ENCODE results near the gene ZGLP1.
"Not testable (repeated sequence)": the region's sequence is repeated elsewhere in the genome, so short reads cannot be mapped to it uniquely, and the experiment has no call there.

ZGLP1 gene

GRCh38 chr19:10295305-10295846, 14.2 kb downstream of the ZGLP1 start:
- DNase-seq (ENCODE audit: low spot score) (no peak), FAIRE-seq (no peak)

DNA sequence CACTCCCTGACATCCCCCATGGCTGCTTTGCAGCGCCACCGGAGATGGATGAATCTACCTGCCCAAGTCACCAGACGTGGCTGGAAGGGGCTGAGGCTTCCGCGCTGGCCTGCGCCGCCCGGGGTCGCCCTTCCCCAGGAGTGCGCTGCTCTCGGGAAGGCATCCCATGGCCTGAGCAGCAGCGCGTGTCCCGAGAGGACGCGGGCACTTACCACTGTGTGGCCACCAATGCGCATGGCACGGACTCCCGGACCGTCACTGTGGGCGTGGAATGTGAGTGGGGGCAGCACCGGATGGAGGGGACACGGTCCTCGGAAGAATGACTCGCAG, 15.3 kb downstream of the ZGLP1 start:
- FAIRE-seq (no peak), DNase-seq (ENCODE audit: low spot score) (no peak)

- no peak for FAIRE-seq
- no peak for DNase-seq (ENCODE audit: low spot score)
Observed at GRCh38 chr19:10293637-10294367, 15.8 kb downstream of the ZGLP1 start.

DNA sequence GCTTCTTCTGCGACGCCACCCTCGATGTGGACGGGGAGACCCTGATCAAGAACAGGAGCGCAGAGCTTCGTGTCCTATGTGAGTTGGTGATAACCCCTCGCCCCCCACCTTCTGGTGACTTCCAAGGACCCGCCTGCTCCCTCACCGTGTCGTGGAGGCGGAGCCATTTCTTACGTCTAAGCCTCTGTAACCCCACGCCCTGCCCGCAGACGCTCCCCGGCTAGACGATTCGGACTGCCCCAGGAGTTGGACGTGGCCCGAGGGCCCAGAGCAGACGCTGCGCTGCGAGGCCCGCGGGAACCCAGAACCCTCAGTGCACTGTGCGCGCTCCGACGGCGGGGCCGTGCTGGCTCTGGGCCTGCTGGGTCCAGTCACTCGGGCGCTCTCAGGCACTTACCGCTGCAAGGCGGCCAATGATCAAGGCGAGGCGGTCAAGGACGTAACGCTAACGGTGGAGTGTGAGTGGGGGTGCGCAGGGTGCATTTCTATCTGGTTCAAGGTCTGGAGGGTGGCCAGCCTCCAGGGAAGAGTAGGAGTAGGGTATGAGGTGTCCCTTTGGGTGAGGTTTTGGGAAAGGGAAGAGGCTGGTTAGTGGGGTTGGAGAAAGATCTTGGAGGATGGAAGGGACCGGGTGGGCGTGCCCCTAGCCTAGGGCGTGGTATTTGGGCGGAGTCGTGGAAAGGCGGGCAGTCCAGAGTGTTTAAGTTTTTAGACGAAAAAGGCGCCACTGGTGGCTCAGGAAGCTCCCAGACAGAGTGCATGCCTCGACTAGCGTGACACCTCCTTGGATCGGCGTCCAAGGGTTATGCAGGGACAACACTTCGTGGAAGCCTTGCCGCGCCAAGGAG, 16.6 kb downstream of the ZGLP1 start:
- no peak for DNase-seq (ENCODE audit: low spot score)
- FAIRE-seq = no peak

DNA sequence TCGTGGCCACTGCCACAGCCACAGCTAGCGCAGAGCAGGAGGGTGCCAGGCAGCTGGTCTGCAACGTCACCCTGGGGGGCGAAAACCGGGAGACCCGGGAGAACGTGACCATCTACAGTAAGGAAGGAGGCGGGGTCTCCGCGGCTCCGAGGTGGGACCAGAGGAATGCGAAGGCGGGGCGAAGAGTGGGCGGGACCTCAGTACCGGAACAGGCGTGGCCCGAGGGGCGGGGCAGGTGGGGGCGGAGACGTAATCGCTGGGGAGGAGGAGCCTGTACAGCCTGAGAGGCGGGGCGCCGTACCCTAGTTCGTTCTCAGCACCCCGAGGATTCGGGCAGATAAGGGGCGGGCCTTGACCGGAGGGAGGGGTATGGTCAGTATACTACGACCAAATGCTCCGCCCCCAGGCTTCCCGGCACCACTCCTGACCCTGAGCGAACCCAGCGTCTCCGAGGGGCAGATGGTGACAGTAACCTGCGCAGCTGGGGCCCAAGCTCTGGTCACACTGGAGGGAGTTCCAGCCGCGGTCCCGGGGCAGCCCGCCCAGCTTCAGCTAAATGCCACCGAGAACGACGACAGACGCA, 17.3 kb downstream of the ZGLP1 start:
- no peak for DNase-seq (ENCODE audit: low spot score)
- FAIRE-seq = no peak

GRCh38 chr19:10291554-10292205, 17.9 kb downstream of the ZGLP1 start:
- DNase-seq (ENCODE audit: low spot score) (no peak), FAIRE-seq (no peak)

DNA sequence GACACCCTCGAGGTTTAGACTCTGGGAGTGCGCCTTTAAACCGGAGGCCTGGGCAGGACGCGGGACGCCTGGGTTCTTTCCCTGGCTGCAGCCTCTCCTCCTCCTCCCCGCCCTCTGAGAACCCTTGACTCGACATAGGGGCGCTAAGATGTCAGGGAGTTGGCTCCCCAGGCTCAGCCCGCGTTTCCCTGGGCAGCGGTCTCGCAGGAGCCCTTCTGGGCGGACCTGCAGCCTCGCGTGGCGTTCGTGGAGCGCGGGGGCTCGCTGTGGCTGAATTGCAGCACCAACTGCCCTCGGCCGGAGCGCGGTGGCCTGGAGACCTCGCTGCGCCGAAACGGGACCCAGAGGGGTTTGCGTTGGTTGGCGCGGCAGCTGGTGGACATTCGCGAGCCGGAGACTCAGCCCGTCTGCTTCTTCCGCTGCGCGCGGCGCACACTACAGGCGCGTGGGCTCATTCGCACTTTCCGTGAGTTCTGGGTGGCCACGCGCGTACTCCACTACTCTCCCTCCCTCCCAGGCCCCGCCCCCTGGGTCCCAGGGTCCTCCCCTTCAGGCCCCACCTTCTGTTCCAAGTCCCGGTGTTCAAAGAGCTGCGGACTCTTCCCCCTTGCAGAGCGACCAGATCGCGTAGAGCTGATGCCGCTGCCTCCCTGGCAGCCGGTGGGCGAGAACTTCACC, 18.6 kb downstream of the ZGLP1 start:
- FAIRE-seq (no peak), DNase-seq (ENCODE audit: low spot score) (no peak)

- DNase-seq (ENCODE audit: low spot score) = no peak
- no peak for FAIRE-seq
Observed at GRCh38 chr19:10290357-10290875, 19.2 kb downstream of the ZGLP1 start.

DNA sequence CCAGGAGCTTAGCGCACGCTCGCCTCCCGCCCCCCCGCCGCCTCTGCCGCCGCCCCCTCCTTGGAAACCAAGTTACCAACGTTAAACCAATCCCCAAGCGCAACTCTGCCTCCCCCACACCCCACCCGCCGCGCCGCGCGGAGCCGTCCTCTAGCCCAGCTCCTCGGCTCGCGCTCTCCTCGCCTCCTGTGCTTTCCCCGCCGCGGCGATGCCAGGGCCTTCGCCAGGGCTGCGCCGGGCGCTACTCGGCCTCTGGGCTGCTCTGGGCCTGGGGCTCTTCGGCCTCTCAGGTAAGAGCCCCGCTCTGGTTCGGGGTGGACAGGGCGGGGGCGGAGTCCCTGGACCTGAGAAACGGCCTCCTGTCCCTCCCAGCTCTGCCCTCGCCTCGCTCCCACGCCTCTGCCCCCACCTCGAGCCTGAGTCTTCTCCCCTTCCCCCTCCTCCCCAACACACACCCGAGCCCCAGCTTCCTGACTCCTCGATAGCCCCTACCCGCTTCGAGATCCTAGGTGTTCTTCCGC, 19.7 kb downstream of the ZGLP1 start, which contains the start of gene ICAM5:
TSS of gene ICAM5 (plus strand) at position 117 of the 521 bp plus-strand sequence. CDS start at position 209, 92 bp downstream.
- DNase-seq (ENCODE audit: low spot score) = no peak

GRCh38 chr19:10289167-10289835, 20.3 kb downstream of the ZGLP1 start:
- FAIRE-seq (no peak), DNase-seq (ENCODE audit: low spot score) (no peak)

More for the DNA sequence above, 19.7 kb downstream of the ZGLP1 start, which contains the start of gene ICAM5:
- FAIRE-seq = no peak

DNA sequence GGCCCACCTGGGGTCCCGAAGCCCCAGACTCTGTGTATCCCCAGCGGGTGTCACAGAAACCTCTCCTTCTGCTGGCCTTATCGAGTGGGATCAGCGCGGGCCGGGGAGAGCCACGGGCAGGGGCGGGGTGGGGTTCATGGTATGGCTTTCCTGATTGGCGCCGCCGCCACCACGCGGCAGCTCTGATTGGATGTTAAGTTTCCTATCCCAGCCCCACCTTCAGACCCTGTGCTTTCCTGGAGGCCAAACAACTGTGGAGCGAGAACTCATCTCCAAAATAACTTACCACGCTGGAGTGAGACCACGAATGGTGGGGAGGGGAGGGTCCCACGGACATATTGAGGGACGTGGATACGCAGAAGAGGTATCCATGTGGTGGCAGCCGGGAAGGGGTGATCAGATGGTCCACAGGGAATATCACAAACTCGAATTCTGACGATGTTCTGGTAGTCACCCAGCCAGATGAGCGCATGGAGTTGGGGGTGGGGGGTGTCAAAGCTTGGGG, 20.9 kb downstream of the ZGLP1 start:
- no peak for FAIRE-seq
- DNase-seq (ENCODE audit: low spot score) = no peak

DNA sequence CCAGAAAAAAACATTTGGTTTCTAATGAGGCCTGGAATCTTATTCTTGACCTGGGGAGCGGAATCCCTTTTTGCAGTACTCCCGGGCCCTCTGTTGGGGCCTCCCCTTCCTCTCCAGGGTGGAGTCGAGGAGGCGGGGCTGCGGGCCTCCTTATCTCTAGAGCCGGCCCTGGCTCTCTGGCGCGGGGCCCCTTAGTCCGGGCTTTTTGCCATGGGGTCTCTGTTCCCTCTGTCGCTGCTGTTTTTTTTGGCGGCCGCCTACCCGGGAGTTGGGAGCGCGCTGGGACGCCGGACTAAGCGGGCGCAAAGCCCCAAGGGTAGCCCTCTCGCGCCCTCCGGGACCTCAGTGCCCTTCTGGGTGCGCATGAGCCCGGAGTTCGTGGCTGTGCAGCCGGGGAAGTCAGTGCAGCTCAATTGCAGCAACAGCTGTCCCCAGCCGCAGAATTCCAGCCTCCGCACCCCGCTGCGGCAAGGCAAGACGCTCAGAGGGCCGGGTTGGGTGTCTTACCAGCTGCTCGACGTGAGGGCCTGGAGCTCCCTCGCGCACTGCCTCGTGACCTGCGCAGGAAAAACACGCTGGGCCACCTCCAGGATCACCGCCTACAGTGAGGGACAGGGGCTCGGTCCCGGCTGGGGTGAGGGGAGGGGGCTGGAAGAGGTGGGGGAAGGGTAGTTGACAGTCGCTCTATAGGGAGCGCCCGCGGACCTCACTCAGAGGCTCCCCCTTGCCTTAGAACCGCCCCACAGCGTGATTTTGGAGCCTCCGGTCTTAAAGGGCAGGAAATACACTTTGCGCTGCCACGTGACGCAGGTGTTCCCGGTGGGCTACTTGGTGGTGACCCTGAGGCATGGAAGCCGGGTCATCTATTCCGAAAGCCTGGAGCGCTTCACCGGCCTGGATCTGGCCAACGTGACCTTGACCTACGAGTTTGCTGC, 22.5 kb downstream of the ZGLP1 start, which contains the start of gene ICAM4:
TSS of gene ICAM4 (plus strand) at position 153 of the 935 bp plus-strand sequence. CDS start at position 211, 58 bp downstream.
- FAIRE-seq (no peak), DNase-seq (ENCODE audit: low spot score) (no peak)

GRCh38 chr19:10285393-10285792, 24.2 kb downstream of the ZGLP1 start:
- FAIRE-seq (no peak), DNase-seq (ENCODE audit: low spot score) (no peak)

DNA sequence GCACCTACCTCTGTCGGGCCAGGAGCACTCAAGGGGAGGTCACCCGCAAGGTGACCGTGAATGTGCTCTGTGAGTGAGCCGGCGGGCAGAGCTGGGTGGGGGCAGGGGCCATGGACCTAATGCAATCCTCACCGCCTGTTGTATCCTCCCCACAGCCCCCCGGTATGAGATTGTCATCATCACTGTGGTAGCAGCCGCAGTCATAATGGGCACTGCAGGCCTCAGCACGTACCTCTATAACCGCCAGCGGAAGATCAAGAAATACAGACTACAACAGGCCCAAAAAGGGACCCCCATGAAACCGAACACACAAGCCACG, 24.7 kb downstream of the ZGLP1 start:
- DNase-seq (ENCODE audit: low spot score) (no peak), FAIRE-seq (no peak)

- DNase-seq (ENCODE audit: low spot score) (no peak), FAIRE-seq (no peak)
Observed at GRCh38 chr19:10284065-10284959, 25.3 kb downstream of the ZGLP1 start.

GRCh38 chr19:10283301-10284064, 26.1 kb downstream of the ZGLP1 start:
- DNase-seq (ENCODE audit: low spot score) (no peak), FAIRE-seq (no peak)

DNA sequence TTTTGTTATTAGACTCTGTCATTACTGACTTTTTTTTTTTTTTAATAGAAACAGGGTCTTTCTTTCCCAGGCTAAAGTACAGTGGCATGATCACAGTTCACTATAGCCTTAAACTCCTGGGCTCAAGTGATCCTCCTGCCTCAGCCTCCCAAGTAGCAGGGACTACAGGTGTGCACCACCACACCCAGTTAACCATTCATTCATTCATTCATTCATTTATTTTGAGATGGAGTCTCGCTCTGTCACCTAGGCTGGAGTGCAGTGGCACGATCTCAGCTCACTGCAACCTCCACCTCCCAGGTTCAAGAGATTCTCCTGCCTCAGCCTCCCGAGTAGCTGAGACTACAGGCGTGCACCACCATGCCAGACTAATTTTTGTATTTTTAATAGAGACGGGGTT, 27.6 kb downstream of the ZGLP1 start:
- DNase-seq (ENCODE audit: low spot score); FAIRE-seq: not testable (repeated sequence)

All from RCC 7860 (cell line).